Islet of Langerhans (tissue), 1 donor: ENCODE data around the gene SLC8A2.

Experiments used
- FAIRE-seq: peaks from one replicate; lab custom pipeline; 2011; peaks lifted over from hg19 to GRCh38; lab: Jason Lieb, UNC

The SLC8A2 gene

DNA sequence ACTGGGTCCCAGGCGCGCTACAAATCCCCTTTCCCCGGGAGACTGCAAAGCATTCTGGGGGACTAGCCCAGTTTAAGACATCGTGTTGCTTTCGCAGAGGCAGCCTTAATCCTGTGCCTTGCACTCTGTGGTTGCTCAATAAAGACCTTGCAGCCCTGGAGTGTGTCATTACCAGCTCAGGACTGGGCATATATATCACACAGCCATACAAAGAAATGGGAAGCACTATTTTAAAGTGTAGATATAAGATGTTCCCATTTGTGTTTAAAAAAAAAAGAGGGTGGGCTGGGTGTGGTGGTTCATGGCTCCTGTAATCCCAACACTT is 32.1 kb upstream of the SLC8A2 start:
- FAIRE-seq = no peak

DNA sequence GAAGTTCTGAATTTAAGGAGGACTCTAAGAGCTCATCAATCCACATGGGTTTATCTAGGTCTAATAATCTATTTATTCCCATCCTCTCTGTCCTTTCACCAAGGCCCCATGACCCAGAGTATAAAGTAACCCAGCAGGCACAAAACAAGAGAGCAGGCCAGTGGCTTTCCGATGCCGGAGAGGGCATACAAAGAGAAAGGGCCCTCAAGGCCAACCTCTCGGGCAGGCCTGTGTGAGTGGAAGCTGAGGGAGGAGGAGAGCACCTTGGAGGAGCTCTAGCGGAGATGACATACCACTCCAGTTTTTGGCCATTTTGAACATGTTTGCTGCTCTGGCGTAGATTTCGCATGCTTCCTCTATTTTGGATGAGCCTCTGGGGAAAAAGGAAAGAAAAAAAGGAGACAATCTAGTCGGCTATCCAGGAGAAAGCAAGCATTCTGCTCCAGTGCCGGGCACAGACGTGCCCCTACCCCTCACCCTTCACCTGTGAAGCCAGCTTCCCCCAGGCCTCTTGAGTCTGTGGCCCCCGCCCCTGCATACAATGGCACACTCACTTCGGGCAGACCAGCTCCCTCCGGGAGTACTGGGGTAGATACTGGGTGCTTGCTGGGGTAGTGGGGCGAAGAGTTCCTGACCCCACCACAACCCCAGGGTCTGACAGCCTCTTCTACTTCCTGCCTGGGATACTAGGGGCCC is 31.6 kb upstream of the SLC8A2 start:
- no peak for FAIRE-seq

DNA sequence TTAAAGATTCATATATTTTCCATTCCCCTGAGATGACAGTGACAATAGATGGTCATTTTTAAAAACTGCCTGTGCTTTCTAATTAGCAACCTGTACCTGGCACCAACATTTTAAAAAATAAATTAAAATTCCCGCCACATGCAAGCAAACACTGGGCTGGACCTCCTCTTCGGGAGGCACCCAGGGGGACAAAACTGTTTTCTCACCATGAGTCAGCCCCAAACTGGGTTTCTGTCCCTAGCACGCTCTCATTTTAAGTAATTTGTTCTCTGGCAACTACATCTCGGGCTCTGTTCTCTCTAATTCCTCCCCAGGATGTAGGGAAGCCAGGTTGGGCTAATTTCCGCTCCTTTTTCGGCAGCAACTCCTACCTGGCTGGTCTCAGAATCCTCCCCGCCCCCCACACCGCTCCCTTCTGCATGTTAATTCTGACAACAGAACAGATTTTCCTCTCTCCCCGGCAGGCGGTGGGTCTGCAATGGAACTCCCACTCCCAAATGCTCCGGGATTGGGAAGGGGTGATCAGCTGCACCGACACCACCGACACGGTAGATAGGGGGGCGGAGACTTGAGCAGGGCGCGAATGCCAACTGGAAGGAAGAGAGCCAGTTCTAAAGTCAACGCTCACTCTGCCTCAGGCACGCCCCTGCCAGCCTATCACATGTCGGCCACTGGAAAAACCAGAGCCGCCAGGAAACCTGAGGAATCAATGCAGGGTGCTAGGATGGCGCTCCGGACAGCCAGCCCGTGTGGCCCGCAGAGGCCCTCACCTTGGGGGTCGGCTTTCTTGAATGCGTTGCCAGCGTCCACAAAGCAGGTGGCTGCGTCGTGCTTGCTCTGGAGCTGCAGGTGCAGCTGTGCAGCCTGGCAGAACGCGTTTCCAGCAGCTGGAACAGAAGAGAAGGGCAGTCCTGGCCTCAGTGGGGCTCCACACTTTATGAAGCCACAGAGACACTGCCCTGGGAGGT is 28.5 kb upstream of the SLC8A2 start:
- no peak for FAIRE-seq

DNA sequence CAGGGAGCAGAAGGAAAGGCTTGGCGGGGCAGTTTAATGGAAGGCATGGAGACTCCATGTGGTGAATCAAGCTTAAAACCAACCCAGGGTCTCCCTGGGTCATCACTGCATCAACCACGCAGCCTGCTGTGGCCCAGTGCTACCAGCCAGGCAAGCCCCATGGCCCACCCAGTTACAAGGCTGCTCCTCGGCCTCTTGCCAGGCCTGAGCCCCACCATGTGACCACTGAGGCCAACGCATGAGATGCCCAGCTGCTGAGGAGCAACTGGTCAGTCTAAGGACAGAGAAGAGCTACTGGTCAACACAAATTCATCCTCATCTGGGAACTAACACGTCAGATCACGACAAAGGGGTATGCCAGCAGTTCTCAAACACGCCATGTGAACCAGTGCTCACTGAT is 27.7 kb upstream of the SLC8A2 start:
- no peak for FAIRE-seq

DNA sequence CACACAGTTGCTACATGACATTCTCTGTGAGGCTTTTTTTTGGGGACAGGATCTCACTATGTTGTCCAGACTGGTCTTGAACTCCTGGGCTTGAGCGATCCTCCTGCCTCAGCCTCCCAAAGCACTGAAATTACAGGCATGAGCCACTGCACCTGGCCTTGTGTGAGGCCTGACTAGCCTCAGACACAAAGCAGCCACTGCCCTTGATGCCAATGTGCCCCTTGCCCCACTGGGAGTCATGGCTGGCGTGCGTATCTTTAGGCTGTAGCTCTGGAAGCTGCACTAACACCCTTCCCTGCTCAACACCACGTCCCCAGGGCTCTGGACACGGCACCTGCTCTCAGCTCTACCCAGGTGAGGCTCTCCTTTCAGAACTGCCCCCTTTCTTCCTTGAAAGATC is 26.9 kb upstream of the SLC8A2 start:
- no peak for FAIRE-seq

DNA sequence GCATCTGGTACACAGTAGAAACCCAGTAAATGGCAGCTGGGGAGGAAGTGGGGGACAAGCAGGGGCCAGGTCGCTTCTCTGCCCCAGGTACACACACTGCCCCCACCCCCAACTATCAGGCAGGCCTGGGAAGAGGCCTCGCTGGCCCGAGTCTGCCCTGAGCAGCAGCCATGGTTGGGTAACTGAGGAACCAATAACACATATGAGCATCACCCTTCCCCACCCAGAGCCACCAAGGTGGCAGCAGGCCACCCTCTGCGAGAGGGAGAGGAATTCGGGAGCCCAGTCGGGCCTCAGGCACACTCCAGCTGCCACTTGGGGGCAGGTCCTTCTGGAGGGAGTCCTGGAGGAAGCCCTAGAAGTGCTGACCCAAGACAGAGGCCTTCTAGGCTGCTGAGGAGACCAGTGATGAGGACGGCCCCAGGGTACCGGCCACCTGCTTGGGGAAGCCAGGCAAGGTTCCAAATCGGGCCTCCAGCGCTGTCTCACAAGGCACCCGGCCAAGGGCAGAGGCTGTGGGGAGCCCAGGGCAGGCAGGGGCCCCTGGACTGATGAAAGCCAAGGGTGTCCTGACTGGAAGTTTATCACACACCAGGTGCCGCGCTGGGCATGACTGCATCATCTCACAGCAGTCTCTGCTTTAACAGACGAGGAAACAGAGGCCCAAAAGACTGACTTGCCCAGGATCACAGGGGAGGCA is 26.3 kb upstream of the SLC8A2 start:
- no peak for FAIRE-seq

DNA sequence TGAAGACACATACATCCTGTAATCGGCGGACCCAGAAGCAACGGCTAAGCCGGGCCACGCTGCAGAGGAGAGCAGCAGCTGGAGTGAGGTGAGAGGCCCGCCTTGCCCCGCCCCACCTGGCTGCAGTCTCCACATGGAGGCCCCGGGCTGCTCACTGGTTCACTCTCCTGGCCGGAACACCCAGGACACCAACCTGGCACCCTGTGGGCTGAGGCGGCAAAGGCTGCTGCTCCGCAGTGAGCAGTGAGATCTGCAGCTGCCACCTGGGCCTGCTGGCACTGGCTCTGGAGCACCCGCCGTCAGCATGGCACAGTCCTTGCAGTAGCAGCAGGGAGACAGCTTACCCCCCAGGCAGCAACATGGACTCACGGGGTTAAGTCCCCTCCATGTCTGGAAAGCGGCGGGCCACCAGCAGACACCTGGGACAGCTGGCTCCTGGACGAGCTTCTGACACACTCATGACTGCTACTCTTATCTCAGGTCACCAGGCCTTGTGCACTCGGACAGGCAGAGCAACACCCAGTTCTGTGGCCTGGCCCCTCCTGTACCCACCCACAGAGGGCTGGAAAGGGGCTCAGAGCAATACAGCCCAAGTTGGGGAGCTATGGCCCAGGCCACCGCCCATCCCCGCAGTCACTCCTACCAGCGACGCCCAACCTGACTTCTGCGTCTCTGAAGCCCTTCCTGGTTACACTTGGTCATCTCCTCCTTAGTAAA is 25.5 kb upstream of the SLC8A2 start:
- FAIRE-seq = no peak

DNA sequence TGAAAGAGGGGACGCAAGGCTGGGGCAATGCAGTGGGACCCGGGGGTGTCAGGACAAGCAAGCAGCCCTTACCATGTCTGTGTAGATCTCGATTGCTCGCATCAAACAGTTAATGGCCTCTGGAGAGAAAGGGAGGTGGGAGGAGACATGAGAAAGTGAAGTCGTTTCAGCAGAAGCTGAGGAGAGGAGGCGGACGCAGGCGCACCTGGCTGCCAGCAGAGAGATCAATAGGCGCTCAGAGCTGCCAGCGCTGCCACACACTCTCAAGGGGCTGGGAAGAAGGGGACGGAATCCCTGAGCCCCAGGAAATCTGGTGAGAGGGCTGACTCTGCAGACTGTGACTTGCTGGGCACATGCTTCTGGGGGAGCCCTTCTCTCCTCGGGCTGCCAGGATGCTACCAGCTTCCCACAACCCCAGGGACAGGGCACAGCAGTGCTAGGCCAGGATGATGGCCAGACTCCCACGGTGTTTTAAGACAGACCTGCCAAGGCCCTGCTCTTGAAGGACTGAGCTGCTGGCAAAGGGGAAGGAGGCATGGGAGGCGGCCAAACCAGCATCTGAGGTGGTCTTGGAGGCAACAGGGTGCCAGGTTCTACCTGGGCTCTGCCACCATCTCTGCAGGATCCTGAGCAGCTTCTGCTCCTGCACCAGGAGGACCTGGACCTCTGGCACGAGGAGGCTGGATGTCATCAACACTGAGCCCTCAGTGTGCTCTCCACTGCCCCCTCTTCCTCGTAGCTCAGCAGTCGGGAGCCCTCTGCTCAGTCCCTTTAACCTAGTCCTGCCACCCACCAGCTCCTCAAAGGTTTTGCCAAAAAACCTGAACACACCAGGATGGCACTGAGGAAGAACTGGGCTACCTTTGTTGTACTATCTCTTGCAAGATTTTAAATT is 24.0 kb upstream of the SLC8A2 start:
- no peak for FAIRE-seq

DNA sequence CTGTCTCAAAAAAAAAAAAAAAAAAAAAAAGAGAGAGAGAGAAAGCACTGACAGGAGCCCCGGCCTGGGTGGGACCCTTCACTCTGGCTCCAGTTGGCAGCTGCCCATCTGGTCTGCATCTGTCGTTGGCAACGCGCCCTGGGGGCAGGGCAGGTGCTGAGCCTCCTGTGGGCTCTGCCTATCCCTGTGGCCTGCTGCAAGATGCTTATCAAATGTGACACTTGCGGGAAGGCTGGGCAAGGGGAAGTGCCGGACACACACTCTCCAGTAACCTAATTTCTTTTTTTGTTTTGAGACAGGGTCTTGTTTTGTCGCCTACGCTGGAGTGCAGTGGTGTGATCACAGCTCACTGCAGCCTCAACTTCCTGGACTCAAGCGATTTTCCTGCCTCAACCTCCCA is 23.0 kb upstream of the SLC8A2 start:
- FAIRE-seq = no peak

DNA sequence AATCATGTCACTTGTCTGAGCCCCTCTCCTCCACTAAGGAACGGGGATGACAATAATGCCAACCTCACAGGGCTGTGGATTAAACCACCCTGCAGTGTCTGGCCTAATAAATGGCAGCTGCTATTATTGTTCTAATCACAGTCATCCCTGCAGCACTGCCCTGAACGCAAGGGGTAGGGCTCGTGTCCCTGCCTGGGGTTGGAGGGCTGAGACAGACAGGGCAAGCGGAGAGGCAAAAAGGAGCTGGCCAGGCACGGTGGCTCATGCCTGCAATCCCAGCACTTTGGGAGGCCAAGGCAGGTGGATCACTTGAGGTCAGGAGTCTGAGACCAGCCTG is 22.5 kb upstream of the SLC8A2 start:
- FAIRE-seq = no peak

DNA sequence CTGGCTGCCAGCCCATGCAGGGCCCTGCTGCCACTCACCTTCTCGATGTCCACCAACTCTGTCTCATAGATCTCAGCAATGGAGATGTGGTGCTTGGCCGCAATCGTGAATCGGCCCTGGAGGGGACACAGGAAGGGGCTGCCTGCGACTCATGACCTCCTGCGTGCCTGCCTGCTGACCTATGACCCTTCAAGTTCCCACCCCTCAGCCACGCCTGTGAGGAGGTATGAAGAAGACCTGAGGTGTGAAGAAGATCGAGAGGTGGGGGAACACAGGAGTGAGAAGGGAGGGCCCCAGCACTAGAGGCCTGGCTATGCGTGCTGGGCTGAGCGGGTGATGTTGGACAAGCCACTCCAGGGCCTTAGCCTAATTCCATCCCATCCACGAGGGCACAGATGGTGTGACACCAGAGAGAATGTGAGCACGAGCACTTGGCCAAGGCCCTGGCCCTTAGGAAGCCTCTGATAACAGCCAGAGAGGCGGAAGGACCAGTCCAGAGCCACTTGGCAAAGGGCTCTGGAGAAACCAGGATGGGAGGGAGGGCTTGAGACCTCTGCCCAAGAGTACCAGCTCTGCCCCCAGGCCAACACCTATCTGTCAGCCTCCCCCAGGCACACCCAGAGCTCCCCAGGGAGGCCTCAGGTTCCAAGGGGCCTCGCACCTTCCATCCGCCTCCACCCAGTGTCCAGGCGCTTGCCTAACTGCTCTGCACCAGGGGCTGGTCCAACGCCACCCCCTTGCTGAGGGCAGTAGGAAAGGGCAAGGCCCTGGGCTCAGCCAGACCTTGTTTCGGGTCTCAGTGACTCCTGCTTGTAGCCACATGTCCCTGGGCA is 21.9 kb upstream of the SLC8A2 start:
- no peak for FAIRE-seq

DNA sequence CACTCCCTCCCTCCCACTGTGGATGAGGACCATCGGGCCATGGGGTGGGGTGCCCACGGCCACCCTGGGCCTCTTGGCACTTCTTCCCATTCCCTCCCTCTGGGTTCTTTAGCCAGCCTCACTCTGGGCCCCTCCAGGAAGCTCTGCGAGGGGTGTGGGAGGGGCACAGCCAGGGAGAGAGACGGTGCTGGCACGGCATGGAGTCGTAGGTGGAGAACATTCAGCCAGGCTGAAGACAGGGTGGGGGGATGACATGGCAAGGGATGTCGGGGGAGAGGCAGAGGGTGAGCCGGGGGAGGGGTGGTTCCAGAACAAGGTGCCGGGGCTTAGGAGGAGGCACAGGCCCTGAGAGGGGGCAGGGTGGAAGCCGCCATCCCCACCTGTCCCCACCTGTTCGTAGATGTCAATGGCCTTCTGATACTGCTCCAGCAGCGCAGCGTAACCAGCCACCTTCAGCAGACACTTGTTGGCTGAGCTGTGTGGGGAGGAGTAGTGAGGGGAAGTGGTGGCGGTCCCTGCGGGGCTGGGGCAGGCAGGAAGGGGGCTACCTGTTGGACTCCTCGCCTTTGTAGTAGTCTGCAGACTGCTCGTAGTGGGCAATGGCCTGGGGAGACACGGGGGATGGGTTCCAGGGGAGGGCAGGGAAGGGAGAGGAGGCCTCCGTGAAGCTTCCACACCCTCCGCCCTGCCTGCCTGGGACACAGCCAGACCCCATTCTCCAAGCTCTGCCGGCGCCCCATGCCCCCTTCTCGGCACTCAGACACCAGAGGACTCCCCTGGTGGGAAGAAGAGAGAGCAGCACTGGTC is 21.1 kb upstream of the SLC8A2 start:
- FAIRE-seq = no peak

DNA sequence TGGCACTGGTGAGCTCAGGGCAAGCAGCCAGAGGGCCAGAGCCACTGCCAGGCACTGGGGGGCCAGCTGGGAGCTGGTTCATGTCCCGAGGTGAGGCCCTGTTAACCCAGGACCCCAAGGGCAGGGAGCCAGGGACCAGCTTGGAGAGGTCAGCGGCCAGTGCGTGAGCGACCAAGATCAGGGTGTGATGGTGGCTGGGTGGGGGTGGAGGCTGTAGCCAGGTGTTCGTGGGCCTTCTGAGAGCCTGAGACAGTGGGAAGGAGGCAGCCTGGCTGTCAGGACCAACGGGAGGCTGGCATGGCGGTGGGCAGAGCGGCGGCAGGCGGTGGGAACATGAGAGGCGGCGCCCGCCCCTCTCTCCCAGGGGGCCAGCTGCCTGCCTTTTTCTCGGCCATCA is 20.4 kb upstream of the SLC8A2 start:
- no peak for FAIRE-seq

DNA sequence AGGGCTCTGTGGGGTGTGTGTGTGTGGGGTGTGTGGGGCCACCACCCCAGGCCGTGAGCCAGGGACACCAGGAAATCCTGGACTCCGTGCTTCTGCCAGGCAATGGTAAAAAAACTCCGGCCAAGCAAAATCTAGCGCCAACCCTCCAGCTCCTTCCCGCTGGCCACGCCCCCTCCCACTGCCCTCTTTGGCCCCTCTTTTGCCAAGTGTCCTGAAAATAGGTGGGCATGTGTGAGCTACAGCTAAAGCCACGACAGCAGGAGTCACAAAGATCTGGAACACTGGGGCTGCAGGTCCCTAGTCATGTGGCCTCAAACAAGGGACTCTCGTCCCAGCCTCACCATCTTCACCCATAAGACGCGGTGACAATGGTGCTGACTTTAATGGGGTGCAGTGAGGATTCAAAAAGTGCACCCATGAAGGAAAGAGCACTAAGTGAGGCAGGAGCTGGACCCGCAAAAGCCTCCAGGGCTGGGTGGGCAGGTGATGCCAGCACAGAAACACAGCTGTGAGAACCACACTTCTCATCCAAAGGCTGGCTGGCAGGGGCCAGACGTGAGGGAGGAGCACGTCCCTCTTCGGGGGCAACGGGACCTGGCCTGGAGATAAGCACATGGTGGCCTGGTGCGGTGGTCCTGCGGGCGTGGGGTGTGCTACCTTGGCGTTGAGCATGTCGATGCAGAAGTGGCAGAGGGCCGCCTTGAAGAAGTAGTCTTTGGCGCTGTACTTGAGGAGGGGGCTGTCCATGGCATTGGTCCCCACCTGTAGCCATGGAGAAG is 19.9 kb upstream of the SLC8A2 start:
- no peak for FAIRE-seq

DNA sequence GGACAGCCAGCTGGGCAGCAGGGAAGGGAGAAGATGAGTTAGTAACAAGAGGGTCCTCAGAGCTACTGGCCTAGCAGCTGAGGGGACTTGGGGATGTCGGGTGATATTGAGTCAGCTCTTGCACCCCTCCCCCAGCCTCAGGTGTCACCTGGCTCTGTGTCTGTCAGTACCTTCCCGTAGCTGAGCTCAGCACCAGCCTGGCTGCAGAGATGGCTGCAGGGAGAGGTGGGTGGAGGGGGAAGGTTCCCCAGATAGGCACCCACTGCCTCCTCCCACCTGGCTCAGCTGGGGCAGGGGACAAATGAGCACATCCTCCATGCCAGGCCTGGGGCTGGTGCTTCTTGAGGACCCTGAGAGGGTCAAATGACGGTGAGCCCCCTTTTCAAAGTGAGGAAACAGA is 19.2 kb upstream of the SLC8A2 start:
- no peak for FAIRE-seq

DNA sequence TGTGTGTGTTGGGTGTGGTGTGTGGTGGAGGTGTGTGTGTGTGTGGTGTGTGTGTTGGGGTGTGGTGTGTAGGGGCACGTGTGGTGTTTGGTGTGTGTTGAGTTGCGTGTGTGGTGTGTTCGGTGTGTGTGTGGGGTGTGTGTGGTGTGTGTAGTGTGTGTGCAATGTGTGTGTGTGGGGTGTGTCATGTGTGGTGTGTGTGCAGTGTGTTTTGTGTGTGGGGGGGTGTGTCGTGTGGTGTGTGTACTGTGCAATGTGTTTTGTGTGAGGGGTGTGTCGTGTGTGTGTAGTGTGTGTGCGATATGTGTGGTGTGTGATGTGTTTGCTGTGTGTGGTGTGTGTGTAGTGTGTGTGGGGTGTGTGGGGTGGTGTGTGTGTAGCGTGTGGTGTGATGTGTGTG is 18.3 kb upstream of the SLC8A2 start:
- no peak for FAIRE-seq

DNA sequence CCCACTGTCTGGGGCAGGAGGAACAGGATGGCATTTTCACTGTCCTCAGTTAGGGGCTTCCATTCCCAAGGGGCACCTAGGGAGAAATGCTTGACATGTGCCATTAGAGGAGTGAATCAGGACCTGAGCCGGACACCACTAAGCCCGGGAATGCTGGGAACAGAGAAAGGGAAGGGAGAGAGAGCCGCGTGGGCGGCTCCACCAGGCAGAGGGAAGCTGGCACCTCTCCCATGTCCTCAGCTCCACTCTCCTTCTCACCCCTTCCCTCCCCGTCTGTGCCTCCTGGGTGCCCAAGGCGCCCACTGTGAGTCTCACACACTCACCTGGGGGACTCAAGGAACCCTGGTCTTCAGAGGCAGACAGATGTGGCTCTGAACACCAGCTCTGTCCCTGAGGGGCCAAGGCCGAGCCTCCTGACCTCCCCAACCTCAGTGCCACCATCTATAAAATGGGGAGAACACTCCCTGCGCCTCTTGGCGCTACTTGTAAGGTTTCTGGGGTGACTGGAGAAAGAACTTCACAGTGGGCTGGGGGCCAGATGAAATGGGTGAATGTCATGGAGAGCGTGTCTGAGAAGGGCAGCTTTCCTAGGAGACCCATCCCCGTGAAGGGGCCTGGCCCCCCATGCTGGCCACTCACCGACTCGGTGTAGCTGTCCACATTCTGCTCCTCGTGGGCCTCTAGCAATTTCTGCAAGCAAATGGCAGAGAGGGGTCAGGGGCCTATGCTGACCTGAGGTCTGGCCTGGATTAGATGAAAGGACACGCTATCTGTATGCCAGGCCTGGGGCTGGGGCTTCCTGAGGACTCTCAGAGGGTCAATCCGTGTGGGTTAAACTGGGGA is 17.6 kb upstream of the SLC8A2 start:
- no peak for FAIRE-seq
